Activated naive CD4-positive, alpha-beta T cell treated with anti-CD3 and anti-CD28 coated beads, Interleukin-2, amount 50 U/mL, for 16 hours (primary cell): ENCODE measurements around the gene IFT57.
"Not testable (repeated sequence)": the region's sequence is repeated elsewhere in the genome, so short reads cannot be mapped to it uniquely, and the experiment has no call there.

Source experiments
- DNase-seq: peaks from one replicate; pipeline ENCODE4 v3.0.0-alpha.2; 2020

IFT57 gene

GRCh38 chr3:108221911-108222852 is at the start of gene IFT57:
Gene IFT57, minus strand, starts transcription at chr3:108222424. Its CDS starts 102 bp downstream, at chr3:108222322.
- peak; percentile 93 for DNase-seq

- no peak for DNase-seq
Observed at GRCh38 chr3:108271626-108272025, 49.4 kb upstream of the IFT57 start.

GRCh38 chr3:108268235-108268634 is 46.0 kb upstream of the IFT57 start:
- not testable (repeated sequence) for DNase-seq

- not testable (repeated sequence) for DNase-seq
Observed at GRCh38 chr3:108264534-108265298, 42.5 kb upstream of the IFT57 start.

GRCh38 chr3:108255131-108255530 is 32.9 kb upstream of the IFT57 start:
- no peak for DNase-seq

GRCh38 chr3:108251844-108252243 is 29.6 kb upstream of the IFT57 start:
- no peak for DNase-seq

- DNase-seq, result no peak
Observed at GRCh38 chr3:108251265-108251664, 29.0 kb upstream of the IFT57 start.

GRCh38 chr3:108250626-108251025 is 28.4 kb upstream of the IFT57 start:
- no peak for DNase-seq

GRCh38 chr3:108243243-108243642 is 21.0 kb upstream of the IFT57 start:
- no peak for DNase-seq

- DNase-seq, result no peak
Observed at GRCh38 chr3:108242776-108243175, 20.6 kb upstream of the IFT57 start.

- no peak for DNase-seq
Observed at GRCh38 chr3:108241721-108242120, 19.5 kb upstream of the IFT57 start.

GRCh38 chr3:108241146-108241545 is 18.9 kb upstream of the IFT57 start:
- no peak for DNase-seq

GRCh38 chr3:108239082-108239481 is 16.9 kb upstream of the IFT57 start:
- DNase-seq, result no peak

- DNase-seq, result no peak
Observed at GRCh38 chr3:108235290-108235689, 13.1 kb upstream of the IFT57 start.

GRCh38 chr3:108234387-108234957 is 12.2 kb upstream of the IFT57 start:
- no peak for DNase-seq

GRCh38 chr3:108228286-108228685 is 6.1 kb upstream of the IFT57 start:
- DNase-seq, result no peak

GRCh38 chr3:108227131-108227530 is 4.9 kb upstream of the IFT57 start:
- no peak for DNase-seq

- no peak for DNase-seq
Observed at GRCh38 chr3:108225221-108225620, 3.0 kb upstream of the IFT57 start.

- no peak for DNase-seq
Observed at GRCh38 chr3:108223928-108224327, 1.7 kb upstream of the IFT57 start.

GRCh38 chr3:108222853-108223565 is 785 bp upstream of the IFT57 start:
- DNase-seq, result no peak

GRCh38 chr3:108221393-108221792 is 831 bp downstream of the IFT57 start:
- DNase-seq, result no peak

GRCh38 chr3:108219336-108219735 is 2.9 kb downstream of the IFT57 start:
- DNase-seq, result no peak

GRCh38 chr3:108218811-108219210 is 3.4 kb downstream of the IFT57 start:
- DNase-seq, result no peak
